Stimulated activated CD4-positive, alpha-beta T cell treated with anti-CD3 and anti-CD28 coated beads, Interleukin-15, amount 100 ng/mL, for 48 hours (primary cell): ENCODE data around the gene LRP1-AS.

Source experiments
- DNase-seq, 2 donors: peaks; one replicate each; pipeline ENCODE4 v3.0.0-alpha.2; 2020; ENCODE audit warnings: low read depth in 2 of 2

The LRP1-AS gene

DNA sequence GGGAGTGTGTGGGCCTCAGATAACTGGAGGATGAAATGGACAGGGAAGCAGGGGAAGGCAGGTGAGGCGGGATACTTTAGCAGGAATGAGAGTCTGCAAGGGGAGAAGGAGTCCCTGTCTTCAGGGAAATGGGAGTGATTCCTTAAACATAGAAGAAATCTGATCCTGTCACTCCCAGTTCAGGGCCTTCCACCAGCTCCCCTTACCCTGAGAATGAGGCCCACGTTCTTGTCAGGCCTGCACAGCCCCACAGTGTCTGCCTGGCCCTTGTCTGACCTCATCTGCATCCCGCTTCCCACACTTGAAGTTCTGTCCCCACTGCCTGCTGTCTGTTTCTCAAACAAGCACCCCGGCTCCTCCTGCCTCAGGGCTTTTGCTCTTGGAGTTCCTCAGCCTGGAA lies 12.6 kb upstream of the LRP1-AS start:
- DNase-seq, result no peak

DNA sequence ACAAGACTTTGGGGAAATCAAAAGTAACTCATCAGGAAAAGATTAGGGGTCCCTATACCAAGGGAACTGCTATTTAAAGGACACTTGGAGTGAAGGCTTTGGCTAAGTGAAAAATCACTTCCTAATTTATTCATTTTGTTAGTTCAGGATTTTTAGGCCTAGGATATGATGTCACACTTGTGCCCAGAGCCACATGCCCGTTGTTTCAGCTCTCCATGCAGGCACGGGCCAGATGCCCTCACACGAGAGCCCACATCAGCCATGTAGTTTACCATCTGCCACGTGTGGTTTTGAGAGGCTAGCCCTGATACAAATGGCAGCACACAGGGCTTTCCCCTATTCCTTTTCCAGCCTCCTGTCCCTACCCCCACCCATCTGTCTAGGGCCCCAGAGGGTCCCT lies 11.9 kb upstream of the LRP1-AS start:
- no peak for DNase-seq

DNA sequence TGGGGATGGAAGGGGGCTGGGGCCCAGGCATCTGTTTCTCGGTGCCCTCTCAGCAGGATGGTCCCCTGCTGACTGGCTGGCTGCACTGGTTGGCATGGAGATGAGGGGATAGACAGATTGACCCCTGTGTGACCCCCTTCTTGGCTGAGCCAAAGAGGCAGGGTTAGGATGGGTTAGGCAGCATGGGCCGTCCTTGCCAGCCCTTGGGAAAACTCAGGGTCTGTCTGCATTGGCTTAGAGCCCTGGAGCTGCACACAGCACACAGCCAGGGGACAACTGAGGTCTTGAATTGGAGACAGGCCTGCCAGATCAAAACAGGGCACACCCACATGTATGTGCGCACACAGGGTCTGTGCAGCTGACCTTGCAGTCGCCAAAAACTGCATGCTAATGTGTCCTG lies 11.2 kb upstream of the LRP1-AS start:
- no peak for DNase-seq

DNA sequence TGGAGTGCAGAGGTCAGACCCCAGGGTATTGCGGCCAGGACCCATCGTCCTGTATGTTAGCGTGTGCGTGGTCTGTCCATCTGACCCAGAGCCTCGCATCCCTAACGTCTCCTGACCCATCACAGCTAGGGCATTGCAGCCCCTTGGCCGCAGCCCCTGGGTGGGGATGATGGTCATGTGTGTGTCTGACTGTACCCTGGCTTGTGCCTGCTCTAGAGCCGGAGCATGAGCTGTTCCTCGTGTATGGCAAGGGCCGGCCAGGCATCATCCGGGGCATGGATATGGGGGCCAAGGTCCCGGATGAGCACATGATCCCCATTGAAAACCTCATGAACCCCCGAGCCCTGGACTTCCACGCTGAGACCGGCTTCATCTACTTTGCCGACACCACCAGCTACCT lies 10.8 kb upstream of the LRP1-AS start:
- no peak for DNase-seq

DNA sequence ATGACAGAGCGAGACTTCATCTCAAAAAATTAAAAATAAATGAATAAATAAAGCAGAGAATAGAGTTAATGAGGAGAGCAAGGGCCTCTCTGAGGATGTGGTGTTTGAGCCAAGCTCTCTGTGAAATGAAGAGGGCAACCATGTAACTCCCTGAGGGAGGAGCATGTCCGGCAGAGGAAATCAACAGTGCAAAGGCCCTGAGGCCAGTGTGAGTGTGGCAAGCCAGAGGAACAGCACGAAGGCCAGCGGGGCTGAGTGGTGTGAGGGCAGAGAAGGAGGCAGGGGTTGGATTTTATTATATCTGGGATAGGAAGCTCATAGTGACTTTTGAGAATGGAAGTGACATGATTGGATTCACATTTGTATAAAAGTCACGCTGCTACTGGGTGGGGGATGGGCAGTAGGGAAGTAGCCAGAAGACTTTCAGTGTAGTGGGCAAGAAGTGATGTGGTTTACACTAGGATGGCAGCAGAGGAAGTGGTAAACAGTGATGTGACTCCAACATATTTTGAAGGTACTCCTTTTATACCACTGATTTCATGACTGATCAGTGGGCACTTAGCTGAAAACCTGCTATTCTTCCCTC lies 10.3 kb upstream of the LRP1-AS start:
- no peak for DNase-seq

DNA sequence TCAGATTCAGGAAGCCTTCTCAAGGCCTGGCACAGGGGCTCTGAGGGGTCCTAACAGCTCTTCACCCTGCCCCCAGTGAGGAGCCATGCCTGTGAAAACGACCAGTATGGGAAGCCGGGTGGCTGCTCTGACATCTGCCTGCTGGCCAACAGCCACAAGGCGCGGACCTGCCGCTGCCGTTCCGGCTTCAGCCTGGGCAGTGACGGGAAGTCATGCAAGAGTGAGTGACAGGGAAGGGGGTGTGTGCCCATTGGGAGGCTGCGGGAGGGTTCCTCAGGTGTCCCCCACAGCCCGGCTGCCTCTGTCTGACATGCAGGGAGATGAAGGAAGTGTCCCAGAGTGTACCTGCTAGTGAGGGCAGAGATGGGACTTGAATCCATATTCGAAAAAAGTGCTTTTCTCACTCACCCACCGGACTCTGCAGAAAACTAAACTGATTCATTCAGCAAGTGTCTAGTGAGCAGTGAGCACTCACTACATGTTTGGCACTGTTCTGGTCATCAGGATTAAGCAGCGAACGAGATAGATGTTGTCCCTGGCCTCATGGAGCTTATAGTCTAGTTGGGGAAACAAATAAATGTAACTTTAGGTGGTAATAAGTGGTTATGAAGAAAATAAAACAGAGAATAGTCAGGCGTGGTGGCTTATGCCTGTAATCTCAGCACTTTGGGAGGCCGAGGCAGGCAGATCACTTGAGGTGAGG lies 9.4 kb upstream of the LRP1-AS start:
- no peak for DNase-seq

DNA sequence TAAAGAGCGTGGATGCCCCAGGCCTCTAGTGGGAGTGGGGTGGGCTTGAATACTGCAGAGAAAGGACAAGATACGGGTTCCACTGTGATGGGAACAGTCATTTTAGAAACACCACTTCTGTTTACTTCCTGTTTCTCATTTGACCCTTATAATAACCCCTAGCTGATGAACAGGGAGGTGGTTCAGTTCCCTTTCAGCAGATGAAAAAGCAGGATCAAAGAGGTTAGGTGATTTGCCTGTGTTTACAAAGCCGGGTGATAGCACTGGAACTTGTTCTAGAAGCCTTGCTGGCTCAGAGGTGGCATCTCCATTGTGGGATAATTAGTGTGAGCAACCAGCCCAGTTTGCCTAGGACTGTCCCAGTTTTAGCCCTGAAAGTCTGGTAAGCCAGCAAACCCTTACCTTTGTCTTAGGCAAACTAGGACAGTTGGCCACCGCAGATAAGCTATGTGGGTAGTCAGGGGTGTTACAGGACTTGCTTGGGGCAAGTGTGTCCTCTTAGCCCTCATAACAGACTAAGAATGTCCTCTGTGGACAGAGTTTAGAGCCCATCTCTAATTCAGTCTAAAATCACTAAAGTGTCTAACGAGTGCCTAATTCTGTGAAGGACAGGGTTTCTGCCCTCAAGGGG lies 7.5 kb upstream of the LRP1-AS start:
- DNase-seq, result no peak

DNA sequence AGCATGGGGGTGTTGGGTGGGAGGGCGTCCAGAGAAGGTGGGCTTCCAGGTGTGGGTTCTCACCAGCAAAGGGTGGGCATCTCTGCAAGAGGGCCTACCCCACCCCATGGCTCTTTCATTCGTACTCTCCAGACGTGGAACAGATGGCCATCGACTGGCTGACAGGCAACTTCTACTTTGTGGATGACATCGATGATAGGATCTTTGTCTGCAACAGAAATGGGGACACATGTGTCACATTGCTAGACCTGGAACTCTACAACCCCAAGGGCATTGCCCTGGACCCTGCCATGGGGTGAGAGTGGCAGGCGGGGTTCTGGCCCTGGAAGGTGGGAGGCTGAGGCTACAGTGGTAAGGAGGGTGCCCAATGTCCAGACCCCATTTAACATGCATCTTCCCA lies 6.7 kb upstream of the LRP1-AS start:
- no peak for DNase-seq

DNA sequence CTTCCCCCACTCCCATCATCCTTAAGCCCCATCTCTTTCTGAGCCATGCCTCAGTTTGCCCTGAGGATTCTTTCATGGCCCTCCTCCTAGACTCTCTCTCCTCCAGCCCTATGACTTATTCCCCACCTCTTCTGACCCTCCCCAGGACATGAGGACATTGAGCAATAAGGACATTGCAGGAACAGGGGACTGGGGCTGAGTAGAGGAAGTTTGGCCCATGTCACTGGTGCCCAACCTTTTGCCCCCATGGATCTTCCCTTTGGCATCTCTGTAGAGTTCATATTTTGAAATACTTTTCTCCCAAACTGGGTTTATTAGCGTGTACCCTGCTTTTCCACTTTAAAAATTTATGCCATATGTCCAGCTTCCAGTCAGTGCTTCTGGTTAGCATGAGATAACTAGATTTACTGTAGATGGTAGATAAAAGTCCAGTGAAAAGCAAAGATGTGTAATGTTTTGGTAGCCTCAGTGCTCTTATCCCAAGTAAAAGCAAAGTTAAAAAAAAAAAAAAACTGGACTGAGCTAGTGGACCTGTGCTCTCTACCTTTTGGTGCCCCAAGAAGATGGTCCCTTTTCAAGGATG lies 6.1 kb upstream of the LRP1-AS start:
- DNase-seq, result no peak

DNA sequence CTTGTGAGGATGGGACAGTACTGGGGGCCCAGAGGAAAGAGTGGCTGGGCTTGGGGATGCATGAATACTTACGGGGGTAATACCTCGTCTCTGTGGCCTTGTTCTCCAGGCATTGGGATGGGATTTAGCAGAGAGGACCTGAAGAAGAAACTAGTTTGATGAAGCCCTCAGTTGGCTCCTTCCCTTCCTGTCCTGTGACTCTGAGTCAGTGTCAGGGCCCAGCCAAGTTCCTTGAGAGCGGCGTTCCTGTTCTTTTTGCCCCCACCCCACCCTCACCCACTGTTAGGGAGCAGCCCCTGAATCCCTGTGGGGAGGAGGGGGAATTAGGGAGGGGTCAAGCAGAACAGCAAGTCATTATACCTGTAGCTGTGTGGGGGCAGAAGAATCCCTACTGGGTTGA lies 5.2 kb upstream of the LRP1-AS start:
- no peak for DNase-seq

DNA sequence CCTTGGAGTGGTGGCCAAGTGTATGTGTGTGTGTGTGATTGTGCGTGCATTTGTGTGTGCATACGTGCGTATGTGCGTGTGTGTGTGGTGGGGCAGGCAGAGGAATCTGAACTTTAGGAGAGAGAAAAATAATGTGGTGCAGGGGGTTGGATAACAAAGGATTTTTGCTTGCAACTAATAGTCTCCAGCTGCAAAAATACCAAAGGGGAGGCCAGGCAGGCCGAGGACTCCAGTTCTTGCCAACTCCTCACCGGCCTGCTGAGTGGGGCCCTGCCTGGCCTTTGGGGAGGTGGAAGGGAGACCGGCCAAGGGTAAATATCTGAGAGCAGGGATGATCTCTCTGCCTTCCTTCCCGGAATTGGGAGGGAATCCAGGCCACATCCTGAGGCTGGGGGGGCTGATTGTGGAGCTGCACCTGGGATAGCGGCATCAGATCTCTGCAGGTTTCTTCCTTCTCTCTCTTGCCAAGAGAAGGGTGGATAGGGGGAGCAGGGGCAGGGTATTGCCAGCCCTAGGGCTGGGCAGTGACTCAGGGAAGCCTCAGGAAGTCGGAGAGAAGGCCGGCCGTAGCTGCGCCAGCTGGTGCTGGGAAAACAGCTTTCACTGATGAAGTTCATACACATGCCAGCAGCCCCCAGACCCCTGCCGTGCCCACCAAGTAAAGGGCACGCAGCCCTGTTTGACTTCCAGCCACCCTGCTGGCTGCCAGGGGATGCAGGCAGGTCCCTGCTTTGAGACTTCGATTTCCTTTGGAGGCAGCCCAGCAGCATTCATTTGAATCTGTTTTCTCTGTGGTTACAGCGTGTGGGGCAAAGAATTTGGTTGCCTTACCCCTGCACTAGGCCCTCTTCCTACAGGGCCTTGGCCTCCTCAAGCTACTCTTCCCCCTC lies 4.6 kb upstream of the LRP1-AS start:
- no peak for DNase-seq

DNA sequence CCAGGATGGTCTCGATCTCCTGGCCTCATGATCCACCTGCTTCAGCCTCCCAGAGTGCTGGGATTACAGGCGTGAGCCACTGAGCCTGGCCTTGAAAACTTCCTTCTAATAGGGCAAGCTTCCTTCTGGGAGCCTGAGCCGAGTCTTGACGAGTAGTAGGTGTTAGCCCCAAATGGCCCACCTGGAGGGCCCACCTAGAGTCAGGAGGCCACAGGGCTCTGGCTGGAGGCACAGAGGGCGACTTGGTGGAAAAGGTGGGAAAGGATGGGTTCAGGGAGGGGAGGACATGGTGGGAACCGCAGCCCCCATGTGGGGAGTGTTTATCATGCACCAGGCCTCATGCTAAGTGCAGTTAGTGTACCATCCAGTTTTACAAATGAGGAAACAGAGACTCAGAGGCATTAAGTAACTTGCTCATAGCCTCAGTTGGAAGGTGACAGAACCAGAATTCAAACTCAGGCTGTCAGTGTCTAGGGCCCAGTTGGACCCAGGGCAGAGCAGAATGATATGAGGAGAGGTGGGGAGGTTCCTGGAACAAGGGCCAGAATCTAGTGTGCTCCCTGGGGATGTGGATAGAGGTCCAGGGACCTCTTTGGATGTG lies 3.1 kb upstream of the LRP1-AS start:
- no peak for DNase-seq

DNA sequence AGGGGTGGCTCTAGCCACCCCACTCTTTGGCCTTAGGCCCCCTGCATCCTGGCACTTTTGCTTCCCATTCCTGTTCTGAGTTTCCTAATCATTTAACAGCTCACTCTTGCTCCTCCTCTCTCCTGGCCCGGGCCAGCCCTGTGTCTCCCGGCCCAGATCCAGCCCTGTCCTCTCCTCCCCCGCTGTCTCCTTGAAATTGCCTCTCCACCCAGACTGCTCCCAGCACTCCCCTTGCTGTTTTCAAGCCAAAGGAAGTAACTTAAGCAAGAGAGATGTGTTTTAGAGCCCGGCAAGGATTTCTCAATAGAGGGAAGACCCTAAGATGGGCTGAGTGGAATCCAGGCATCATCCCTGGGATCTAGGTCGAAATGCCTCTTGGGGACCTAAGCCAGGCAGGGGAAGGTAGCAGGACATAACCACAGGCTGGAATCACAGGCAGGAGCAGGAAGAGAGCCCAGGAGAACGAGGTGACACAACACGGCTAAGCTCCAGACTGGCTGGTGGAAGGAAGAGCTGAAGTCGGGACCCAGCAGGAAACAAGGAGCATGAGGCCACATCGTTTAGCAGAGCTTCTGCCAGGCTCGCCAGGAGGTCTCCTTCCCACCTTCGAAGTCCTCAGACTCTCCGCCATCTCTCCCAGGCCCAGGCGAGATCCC lies 2.0 kb upstream of the LRP1-AS start:
- no peak for DNase-seq

DNA sequence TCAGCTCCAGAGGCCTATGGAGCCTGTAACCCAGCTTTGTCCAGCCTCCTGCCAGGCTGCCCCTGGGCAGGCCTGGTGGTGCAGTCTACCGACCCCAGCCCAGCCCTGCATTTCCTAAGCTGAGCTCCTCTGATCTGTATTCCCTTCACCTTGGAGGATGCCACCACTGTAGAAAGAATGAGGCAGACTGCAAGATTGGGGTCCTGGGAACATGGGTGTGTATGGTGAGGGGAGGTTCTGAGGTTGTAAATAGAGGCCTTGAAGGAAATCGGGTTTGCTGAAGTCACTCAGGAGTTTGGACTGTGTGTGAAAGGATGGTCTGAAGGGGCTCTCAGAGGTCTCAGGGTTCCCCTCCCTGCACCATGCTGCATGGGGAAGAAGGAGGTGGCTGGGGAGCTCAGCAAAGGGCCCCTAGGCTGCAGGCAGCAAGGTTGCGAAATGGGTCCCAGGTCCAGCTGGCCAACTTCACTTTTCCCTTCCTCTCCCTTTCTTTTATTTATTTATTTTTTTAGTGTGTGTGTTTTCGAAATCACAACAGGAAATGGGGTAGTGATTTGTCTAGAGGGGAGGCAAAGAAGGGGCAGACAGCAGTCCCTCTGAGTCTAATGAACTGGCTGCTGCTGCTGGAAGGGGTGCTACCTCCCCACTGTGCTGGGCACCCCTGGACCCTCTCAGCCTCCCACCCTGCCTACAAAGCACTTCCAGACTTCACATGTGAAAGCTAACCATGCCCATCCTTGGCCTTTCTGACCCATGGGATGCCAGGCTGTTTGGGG lies 1.2 kb upstream of the LRP1-AS start:
- DNase-seq, result no peak

DNA sequence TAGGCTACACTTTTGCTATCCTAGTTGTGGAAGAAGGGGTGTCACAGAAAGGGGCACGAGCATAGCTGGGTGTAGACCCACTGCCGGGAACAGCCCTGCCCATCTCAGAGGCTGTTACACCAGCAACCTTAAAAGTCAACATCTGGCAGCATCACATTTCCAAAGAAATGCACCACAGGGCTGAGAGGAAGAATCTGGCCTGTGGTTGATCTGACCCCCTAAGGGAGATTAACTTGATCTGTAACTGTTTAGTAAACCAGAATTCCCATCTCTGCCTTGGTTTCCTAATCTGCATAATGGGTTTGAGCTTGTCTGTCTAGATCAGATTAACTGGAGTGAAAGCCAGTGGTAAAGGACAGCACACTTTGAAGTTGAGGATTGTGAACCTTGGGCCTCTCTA lies 1.3 kb downstream of the LRP1-AS start:
- DNase-seq, result no peak

DNA sequence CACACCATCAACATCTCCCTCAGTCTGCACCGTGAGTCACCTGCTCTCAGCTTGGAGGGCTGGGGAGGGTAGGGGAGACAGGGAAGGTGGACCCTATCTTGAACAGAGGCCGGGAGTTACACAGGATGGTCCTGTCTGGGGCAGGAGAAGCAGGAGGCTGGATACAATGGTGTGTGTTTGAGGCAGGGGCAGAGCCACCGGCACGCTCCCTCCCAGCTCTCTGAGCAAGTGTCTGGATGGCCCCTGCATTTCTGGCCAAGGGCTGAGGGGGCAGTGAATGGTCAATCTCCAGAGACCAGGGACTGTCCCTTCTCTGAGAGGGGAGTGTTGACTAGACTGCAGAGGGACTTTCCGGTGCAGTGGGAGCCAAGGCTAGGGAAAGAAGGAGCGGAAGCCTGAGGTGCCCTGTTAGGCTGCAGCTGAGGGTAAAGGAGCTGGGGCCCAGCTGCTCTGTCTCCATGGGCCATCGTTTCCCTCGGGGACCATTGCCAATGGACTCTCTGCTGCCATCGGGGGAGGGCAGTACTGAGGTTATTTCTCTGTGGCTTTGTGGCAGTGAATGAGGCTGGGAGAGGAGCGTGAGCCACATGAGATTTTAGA lies 1.9 kb downstream of the LRP1-AS start:
- DNase-seq, result no peak

DNA sequence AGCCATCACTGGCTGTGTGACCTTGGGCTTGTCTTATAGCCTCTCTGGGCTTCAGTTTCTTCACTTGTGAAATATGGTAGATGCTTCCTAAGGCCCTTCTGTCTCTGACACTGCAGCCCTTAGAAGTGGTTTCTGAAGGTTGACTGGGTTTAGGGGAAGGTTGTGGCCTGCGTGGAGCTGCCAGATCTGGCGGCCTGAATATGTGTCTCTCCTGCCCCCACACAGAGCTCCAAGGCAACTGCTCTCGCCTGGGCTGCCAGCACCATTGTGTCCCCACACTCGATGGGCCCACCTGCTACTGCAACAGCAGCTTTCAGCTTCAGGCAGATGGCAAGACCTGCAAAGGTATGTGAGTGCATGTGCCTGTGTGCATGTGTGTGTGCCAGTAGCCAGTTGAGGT lies 4.0 kb downstream of the LRP1-AS start:
- no peak for DNase-seq

DNA sequence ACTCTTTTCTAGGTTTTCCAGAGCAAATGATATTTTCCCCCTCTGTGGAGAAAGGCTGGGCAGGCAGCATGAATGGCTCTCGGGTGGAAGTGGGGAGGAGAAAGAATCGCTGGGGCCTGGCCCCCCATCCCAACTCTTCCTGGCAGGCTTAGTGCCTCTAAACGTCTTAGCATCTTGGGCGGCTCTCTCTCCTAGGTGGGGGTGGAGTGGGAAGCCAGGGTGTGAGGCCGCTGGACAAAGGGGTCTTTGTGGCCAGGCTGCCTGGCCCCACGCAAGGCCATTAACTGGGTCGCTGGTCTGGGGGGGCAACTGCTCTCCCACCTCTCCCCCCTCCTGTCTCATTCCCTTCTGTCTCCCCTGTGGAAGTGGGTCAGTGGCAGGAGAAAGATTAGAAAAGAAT lies 4.7 kb downstream of the LRP1-AS start:
- DNase-seq, result no peak

DNA sequence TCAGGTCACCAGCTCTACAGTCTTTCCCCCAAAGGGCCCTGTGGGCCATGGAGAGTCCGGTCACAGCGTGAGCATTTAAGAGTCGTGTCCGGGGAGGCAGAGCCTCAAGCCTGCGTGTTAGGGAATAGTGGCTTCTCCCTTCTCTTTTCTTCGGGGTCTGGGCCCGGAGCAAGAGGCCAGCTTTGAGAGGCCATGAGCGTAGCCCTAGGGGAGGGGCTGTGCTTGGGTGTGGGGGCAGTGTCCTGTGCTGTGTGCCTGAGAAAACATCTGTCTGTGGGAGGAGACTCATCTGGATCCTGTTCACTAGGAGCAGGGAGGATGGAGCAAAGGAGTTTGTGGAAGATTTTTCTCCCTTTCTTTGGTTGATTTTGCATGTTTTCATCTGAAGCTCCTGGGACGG lies 5.3 kb downstream of the LRP1-AS start:
- no peak for DNase-seq

DNA sequence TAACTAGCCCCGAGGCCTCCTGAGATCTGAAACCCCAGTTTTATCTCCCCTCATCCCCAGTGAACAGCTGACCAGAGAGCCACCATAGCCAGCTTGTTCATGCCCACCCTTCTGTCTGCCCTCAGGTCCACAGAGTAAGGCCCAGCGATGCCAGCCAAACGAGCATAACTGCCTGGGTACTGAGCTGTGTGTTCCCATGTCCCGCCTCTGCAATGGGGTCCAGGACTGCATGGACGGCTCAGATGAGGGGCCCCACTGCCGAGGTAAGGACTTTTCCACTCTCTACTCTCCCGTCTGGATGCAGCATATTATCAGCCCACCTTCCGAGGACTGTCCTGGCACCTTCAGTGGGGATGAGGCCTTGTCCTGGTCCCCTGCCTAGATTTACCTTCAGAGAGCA lies 6.2 kb downstream of the LRP1-AS start:
- no peak for DNase-seq
